Measurements from ENCODE around the gene SEC14L1. TPM values are rescaled to one million over a fixed set of nuclear protein-coding genes. Genes with fewer than 3 reads are reported as not detected.

The SEC14L1 gene
- total RNA-seq, 1 donor from 2014 or later = 40.5 TPM

DNA sequence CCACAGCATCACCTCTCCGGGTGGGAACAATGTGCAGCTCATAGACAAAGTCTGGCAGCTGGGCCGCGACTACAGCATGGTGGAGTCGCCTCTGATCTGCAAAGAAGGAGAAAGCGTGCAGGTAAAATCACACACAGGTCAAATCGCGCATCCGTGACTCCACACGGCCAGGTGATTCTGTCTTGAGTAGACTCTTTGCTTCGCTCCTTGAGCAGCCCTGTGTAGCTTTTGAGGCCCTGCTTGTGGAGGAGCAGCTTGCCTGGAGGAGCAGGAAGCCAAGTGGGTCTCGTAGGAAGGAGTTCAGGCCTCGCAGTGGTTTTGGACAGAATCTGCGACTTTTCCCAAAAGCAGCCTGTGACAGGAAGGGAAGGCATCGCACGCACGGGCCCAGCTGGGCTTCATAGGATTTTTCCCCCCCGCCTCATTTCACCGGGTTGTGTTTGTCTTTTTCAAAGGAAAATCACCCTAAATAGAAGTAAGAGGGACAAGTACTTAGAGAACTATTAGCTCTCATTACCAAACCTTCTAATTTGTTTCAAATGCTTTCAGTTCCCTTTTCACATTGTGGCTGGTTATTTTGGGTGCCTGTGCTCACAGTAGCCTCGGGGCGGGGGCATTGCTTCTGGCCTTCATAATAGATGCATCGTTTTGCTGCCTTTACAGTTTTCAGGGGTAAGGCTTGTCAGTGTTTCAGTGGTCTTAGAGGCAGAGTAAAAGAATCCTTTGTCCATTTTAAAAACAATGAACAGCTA lies 71.5 kb downstream of the SEC14L1 start:
- Histone ChIP-seq H3K9me3 (no peaks in the 10 kb centered on the region), H3K36me3 (peaks cover 0 to 79% of the 10 kb centered on the region in 2 donors), H3K27me3 (no peaks in the 10 kb centered on the region), H3K4me3 (no peak overlapping the region), H3K4me1 (peaks cover 5% of the 10 kb centered on the region), H3K27ac (no peak overlapping the region)
- intact Hi-C loops (cut with DNase I) = loop anchor here (10.0 kb wide), 1 partner anchor 117 kb away; no protein-coding TSS in a partner anchor
- no peak for DNase-seq (ENCODE audit: extremely low spot score in 2 of 2)
- TF ChIP-seq, protein P1, sequence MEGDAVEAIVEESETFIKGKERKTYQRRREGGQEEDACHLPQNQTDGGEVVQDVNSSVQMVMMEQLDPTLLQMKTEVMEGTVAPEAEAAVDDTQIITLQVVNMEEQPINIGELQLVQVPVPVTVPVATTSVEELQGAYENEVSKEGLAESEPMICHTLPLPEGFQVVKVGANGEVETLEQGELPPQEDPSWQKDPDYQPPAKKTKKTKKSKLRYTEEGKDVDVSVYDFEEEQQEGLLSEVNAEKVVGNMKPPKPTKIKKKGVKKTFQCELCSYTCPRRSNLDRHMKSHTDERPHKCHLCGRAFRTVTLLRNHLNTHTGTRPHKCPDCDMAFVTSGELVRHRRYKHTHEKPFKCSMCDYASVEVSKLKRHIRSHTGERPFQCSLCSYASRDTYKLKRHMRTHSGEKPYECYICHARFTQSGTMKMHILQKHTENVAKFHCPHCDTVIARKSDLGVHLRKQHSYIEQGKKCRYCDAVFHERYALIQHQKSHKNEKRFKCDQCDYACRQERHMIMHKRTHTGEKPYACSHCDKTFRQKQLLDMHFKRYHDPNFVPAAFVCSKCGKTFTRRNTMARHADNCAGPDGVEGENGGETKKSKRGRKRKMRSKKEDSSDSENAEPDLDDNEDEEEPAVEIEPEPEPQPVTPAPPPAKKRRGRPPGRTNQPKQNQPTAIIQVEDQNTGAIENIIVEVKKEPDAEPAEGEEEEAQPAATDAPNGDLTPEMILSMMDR (IDR thresholded peaks at IDR 0.05) = no peak
- TF ChIP-seq POLR2AphosphoS5 (IDR thresholded peaks at IDR 0.05; ENCODE audit: insufficient read depth in 1 of 2, low read depth in 1 of 2) (no peak), POLR2A (IDR thresholded peaks at IDR 0.05) (no peak)

DNA sequence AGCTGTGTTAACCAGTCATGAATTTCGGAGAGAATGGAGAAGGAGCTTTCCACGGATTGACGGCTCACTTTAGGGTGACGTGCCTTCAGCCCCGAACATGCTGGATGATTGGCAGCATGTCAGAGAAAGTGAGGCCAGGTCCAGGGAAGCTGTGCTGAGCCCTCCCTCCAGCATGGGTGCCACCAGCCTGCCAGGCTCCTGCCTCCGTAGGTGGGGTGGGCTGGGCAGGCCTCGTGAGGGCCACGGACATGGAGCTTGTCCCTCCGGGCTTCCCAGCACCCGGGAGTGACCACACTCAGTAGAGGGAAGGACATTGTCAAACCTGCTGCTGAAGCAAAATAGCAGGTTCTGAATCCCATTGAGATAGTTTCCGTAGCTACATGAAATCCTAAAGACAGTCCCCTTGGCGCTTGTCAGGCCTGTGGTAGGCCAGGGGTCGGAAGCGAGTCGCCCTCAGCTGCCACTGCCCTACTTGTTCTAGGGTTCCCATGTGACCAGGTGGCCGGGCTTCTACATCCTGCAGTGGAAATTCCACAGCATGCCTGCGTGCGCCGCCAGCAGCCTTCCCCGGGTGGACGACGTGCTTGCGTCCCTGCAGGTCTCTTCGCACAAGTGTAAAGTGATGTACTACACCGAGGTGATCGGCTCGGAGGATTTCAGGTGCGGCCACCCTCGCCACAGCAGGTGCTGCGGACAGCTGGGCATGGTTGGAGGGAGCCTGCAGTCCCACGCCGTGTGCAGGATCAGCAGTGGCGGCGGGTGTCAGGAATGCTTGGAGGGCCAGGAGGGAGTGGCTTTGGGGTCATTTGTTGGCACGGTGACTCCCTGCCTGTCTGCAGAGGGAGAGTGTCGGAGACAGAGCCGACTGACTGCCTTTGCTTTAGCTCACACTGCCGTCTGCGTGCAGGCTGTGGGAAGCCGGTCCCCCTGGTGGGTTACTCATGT lies 72.3 kb downstream of the SEC14L1 start:
- no peak for DNase-seq (ENCODE audit: extremely low spot score in 2 of 2)
- Histone ChIP-seq H3K36me3 (peaks cover 0 to 82% of the 10 kb centered on the region in 2 donors), H3K4me3 (no peak overlapping the region), H3K4me1 (peaks cover 5% of the 10 kb centered on the region), H3K27me3 (no peaks in the 10 kb centered on the region), H3K27ac (no peak overlapping the region), H3K9me3 (no peaks in the 10 kb centered on the region)
- TF ChIP-seq, protein P1 (IDR thresholded peaks at IDR 0.05) = no peak
- TF ChIP-seq POLR2A (IDR thresholded peaks at IDR 0.05) (no peak), POLR2AphosphoS5 (IDR thresholded peaks at IDR 0.05; ENCODE audit: insufficient read depth in 1 of 2, low read depth in 1 of 2) (peak in 1 of 2 donors; percentile 4)
- intact Hi-C loops (cut with DNase I) = loop anchor here (10.0 kb wide), 1 partner anchor 118 kb away; no protein-coding TSS in a partner anchor

DNA sequence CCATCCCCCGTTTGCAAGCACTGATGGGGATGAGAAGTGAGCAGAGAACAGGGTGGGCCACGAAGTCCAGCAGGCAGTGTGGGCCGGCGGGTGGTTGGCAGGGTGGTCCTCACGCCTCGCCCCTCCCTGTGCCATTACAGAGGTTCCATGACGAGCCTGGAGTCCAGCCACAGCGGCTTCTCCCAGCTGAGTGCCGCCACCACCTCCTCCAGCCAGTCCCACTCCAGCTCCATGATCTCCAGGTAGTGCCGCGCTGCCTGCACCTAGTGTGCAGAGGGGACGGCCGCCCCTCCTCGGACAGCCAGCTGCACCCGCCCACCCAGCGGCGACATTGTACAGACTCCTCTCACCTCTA lies 73.0 kb downstream of the SEC14L1 start:
- Histone ChIP-seq H3K9me3 (no peaks in the 10 kb centered on the region), H3K36me3 (peaks cover 0 to 77% of the 10 kb centered on the region in 2 donors), H3K27me3 (no peaks in the 10 kb centered on the region), H3K4me3 (no peak overlapping the region), H3K4me1 (peaks cover 5% of the 10 kb centered on the region), H3K27ac (no peak overlapping the region)
- intact Hi-C loops (cut with DNase I) = loop anchor here (10.0 kb wide), 1 partner anchor 119 kb away; no protein-coding TSS in a partner anchor
- no peak for DNase-seq (ENCODE audit: extremely low spot score in 2 of 2)
- TF ChIP-seq POLR2AphosphoS5 (IDR thresholded peaks at IDR 0.05; ENCODE audit: insufficient read depth in 1 of 2, low read depth in 1 of 2) (no peak), POLR2A (IDR thresholded peaks at IDR 0.05) (no peak)
- TF ChIP-seq, protein P1 (IDR thresholded peaks at IDR 0.05) = no peak

DNA sequence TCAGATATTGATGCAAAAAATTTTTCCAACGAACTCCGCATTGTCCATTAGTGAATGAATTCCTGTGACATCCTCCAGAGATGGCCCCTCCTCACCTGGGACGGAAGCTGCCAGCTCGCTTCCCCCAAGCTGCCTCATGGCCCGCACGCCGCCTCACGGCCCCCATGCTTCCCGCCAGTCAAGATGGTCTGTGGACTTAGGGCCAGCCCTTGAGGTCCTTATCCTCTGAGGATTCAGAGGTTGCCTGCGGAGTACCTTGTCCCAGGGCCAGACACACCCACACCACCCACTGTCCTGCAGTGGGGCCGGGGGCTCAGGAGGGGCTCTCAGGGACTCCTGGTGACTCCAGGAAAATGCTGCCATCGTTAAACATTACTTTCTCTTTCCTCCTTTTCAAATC lies 73.6 kb downstream of the SEC14L1 start:
- Histone ChIP-seq H3K27me3 (no peaks in the 10 kb centered on the region), H3K4me1 (peaks cover under 1% of the 10 kb centered on the region), H3K36me3 (peaks cover 0 to 71% of the 10 kb centered on the region in 2 donors), H3K4me3 (no peak overlapping the region), H3K9me3 (no peaks in the 10 kb centered on the region), H3K27ac (no peak overlapping the region)
- intact Hi-C loops (cut with DNase I) = loop anchor here (10.0 kb wide), 1 partner anchor 120 kb away; no protein-coding TSS in a partner anchor
- DNase-seq (ENCODE audit: extremely low spot score in 2 of 2) = no peak
- TF ChIP-seq, protein P1 (IDR thresholded peaks at IDR 0.05) = no peak
